ENCODE results near the gene OLFML2B. TPM values are rescaled to one million over a fixed set of nuclear protein-coding genes. Genes with fewer than 3 reads are reported as not detected.

OLFML2B gene
- total RNA-seq, 4 donors from 2014 or later, result 0.70 to 2.5 (median 1.9) TPM

DNA sequence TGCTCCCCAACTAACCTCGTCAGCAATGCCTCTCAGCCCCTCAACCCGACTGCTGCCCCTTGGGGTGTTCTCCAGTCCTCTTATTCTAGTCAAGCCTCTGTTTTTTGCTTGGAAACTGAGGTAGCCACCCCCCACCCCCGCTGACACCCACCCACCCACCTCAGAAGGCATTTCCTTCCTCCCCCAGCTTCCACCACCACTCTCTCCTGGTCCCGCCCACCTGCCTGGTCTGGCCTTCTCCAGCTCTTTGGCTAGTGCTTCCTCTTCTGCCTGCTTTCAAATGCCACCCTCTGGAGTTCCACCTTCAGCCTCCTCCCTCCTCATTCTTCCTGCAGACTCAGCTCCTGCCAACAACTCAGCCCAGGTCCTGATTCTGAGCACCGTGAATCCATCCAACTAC, 35.3 kb downstream of the OLFML2B start:
- Histone ChIP-seq H3K27ac (peak overlapping the region in 1 of 4 donors; percentile 22), H3K9me3 (no peaks in the 10 kb centered on the region), H3K4me3 (no peak overlapping the region), H3K4me1 (no peaks in the 10 kb centered on the region), H3K27me3 (no peaks in the 10 kb centered on the region), H3K36me3 (no peaks in the 10 kb centered on the region)
- TF ChIP-seq CTCF (IDR thresholded peaks at IDR 0.05) (no peak), POLR2A (IDR thresholded peaks at IDR 0.05) (no peak)
- no peak for DNase-seq

- DNase-seq, result no peak
- TF ChIP-seq CTCF (IDR thresholded peaks at IDR 0.05) (no peak), POLR2A (IDR thresholded peaks at IDR 0.05) (no peak)
- Histone ChIP-seq H3K27ac (peak overlapping the region in 1 of 4 donors; percentile 22), H3K4me1 (no peaks in the 10 kb centered on the region), H3K36me3 (no peaks in the 10 kb centered on the region), H3K4me3 (no peak overlapping the region), H3K9me3 (no peaks in the 10 kb centered on the region), H3K27me3 (no peaks in the 10 kb centered on the region)
Observed at GRCh38 chr1:161987872-161988271, 35.8 kb downstream of the OLFML2B start.

GRCh38 chr1:161987303-161987702, 36.4 kb downstream of the OLFML2B start:
- TF ChIP-seq CTCF (IDR thresholded peaks at IDR 0.05), result no peak
- no peak for TF ChIP-seq POLR2A (IDR thresholded peaks at IDR 0.05)
- Histone ChIP-seq H3K36me3 (no peaks in the 10 kb centered on the region), H3K4me1 (no peaks in the 10 kb centered on the region), H3K27me3 (no peaks in the 10 kb centered on the region), H3K27ac (no peak overlapping the region), H3K9me3 (no peaks in the 10 kb centered on the region), H3K4me3 (no peak overlapping the region)
- DNase-seq, result no peak

GRCh38 chr1:161986328-161986727, 37.3 kb downstream of the OLFML2B start:
- Histone ChIP-seq H3K36me3 (no peaks in the 10 kb centered on the region), H3K27me3 (no peaks in the 10 kb centered on the region), H3K4me1 (no peaks in the 10 kb centered on the region), H3K9me3 (no peaks in the 10 kb centered on the region), H3K27ac (no peak overlapping the region), H3K4me3 (no peak overlapping the region)
- TF ChIP-seq POLR2A (IDR thresholded peaks at IDR 0.05) (no peak), CTCF (IDR thresholded peaks at IDR 0.05) (no peak)
- DNase-seq, result no peak

DNA sequence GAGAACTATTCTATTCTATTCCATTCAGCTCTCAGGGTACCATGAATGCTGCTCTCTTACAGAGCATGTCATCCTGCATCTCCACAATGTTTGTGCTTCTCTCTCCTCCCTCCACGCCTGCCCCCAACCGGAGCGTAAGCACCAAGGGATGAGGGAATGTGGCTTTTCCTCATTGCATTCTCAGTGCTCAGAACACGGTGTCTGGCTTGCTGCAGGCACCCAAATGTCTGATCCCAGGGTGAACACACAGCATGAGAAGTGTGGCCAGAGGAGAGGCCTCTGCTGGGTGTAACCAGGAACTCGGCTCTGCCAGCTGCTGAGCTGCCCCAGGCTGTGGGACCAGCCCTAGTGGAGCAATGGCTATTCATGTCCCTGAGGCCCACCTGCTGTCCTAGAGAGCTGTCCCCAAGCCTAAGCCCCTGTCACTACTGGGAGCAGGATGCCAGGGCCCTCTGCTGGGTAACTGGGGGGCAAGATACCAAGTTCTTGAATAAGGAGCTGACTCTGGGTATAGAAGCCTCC, 38.3 kb downstream of the OLFML2B start:
- no peaks in the 10 kb centered on the region for H3K27me3 ChIP-seq
- no peaks in the 10 kb centered on the region for H3K4me1 ChIP-seq
- DNase-seq, result no peak
- TF ChIP-seq CTCF (IDR thresholded peaks at IDR 0.05) (no peak), POLR2A (IDR thresholded peaks at IDR 0.05) (no peak)
- no peaks in the 10 kb centered on the region for H3K9me3 ChIP-seq
- no peak overlapping the region for H3K4me3 ChIP-seq
- H3K27ac ChIP-seq, result no peak overlapping the region
- no peaks in the 10 kb centered on the region for H3K36me3 ChIP-seq

GRCh38 chr1:161983725-161984124, 39.9 kb downstream of the OLFML2B start:
- Histone ChIP-seq H3K9me3 (no peaks in the 10 kb centered on the region), H3K4me1 (no peaks in the 10 kb centered on the region), H3K36me3 (no peaks in the 10 kb centered on the region), H3K27ac (no peak overlapping the region), H3K27me3 (no peaks in the 10 kb centered on the region), H3K4me3 (no peak overlapping the region)
- DNase-seq, result no peak
- TF ChIP-seq POLR2A (IDR thresholded peaks at IDR 0.05) (no peak), CTCF (IDR thresholded peaks at IDR 0.05) (no peak)

All from Peyer's patch (tissue), 4 donors.